HG03066 (cell line): ENCODE data around the gene ZNF674.
A peak's percentile ranks its signal among the peaks of the same experiment; 100 is the strongest.

Experiments used
- ATAC-seq: cut with Tn5 transposase; IDR thresholded peaks from one replicate; pipeline ENCODE4 v1.9.1; 2021; ENCODE audit warnings: low read depth; ENCODE audit not compliant: unreplicated experiment

Gene ZNF674

GRCh38 chrX:46545111-46546005 is at the start of gene ZNF674:
Gene ZNF674 (minus strand): TSS chrX:46545421. CDS start chrX:46542087, 3,334 bp downstream.
- ATAC-seq: peak; percentile 90

GRCh38 chrX:46589977-46590723 is 44.9 kb upstream of the ZNF674 start:
- no peak for ATAC-seq

- no peak for ATAC-seq
Observed at GRCh38 chrX:46588263-46588662, 43.0 kb upstream of the ZNF674 start.

DNA sequence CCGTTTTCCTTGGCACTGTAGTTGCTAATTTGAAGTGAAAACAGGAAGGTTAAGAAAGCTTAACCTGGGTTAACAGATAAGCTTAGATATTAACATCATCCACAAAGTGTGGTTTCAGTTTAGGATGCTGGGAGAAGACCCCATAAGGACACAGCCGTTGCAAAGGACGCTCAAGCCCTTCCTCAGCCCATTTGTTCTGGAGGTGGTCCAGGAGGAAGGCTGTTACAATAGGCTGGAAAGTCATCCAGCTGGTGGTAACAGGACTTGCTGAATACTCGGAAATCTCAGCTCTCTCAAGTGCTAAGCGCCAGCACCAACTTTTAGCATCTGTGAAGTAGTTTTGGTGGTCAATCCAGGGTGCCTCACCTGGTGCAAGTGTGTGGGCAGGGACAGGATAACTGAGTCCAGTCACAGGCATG is 42.5 kb upstream of the ZNF674 start:
- ATAC-seq: no peak

DNA sequence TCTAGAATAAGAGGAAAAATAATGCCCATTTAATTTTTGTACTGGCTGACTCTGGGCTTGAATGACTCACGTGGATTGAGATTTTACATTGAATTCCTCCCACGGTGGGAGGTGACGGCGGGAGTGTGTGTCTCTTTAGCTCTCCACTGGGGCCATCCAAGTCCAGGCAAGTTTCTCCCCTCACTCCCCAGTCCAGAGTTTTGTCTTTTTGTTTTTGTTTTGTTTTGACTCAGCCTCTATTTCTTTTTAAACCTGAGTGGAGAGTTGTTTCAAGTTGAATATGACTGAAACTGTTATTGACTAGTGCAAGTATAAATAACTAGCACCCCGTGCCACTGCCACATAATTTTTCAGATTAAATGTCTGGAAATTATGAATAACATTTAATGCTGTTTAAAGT is 41.9 kb upstream of the ZNF674 start:
- ATAC-seq: peak; percentile 82

GRCh38 chrX:46584736-46585135 is 39.5 kb upstream of the ZNF674 start:
- ATAC-seq: no peak

- ATAC-seq: no peak
Observed at GRCh38 chrX:46582966-46583365, 37.7 kb upstream of the ZNF674 start.

DNA sequence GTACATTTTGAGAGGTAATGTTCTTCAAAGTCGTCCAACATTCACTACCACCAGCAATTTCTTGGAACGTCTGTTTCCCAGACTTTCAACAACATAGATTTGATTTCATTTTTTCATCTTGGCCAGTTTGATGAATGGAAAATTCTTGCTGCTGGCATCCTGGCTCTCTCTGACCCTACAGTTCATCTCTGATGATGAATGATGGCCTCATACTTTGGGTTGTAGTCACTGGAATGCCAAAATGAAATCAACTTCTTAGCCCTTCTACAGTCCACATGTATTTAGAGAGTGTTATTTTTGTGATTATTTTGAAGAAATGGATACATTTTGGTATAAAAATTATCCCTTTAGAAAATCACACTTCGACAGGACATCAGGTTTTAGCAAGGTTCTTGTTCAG is 37.1 kb upstream of the ZNF674 start:
- no peak for ATAC-seq

DNA sequence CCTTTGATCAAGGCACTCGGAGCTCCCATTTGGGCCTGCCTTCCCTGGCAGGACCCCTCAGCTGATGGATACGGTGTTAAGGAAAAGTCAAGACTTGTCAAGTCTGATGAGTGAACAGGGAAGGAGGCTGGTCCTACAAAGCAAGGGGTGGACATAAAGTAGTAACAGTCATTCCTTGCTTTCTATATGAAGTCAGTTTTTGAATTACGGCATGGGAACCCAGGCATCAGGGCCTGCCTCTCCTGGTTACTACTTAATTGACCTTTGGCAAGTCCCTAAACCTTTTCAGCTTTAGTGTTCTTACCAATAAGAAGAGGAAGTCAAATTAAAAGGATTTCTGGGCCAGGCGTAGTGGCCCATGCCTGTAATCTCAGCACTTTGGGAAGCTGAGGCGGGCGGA is 35.4 kb upstream of the ZNF674 start:
- ATAC-seq: no peak

- ATAC-seq: no peak
Observed at GRCh38 chrX:46579250-46579649, 34.0 kb upstream of the ZNF674 start.

DNA sequence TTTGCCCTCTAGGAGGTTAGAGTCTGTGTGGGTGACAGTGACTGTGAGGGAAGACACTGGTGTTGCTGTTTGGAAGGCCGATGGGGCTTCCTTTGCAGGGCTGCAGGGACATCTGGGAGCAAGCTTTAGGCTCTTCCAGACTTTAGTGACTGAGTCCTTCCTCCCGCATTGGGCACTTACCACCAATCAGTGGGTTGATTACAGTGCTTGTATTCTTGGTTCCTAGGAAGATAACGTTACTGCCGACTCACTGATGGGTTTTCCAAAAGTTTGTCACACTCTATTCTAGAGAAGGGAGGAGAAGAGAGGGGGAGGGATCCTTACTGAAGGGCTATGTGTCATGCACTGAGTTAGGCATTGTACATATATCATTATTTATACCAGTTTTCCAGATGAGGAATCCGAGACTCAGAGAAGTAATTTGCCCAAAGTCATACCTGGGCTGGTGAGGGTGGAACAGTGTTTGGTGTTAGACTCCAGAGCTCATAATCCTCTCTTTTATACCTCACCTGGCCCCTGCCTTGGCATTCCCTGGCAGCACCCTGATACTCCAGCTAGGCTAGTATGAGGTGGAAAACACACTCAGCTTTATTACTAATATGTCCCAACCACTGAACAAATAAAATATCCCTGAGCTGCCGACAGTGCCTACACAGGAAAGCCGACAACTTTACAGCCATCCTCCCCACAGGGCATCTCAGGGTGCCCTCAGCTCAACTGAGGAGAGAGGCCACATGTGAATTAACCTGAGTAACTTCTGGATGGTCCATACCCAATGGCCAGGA is 32.2 kb upstream of the ZNF674 start:
- no peak for ATAC-seq

GRCh38 chrX:46576458-46576857 is 31.2 kb upstream of the ZNF674 start:
- no peak for ATAC-seq

GRCh38 chrX:46575991-46576392 is 30.8 kb upstream of the ZNF674 start:
- ATAC-seq: no peak

GRCh38 chrX:46575586-46575985 is 30.4 kb upstream of the ZNF674 start:
- no peak for ATAC-seq

DNA sequence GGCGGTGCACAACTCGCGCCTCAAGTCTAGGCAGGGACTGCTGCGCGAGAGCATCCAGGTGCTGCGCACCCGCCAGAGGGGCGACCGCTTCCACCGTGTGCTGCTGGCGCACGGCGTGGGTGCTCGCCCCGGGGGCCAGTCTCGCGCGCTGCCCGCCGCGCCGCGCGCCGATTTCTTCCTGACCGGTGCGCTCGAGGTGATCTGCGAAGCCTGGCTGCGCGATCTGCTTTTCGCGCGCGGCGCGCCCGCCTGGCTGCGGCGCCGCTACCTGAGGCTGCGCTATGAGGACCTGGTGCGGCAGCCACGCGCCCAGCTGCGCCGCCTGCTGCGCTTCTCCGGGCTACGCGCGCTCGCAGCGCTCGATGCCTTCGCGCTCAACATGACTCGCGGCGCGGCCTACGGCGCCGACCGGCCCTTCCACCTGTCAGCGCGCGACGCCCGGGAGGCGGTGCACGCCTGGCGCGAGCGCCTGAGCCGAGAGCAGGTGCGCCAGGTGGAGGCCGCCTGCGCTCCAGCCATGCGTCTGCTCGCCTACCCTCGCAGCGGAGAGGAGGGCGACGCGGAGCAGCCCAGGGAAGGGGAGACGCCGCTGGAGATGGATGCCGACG is 29.7 kb upstream of the ZNF674 start:
- ATAC-seq: no peak

GRCh38 chrX:46573892-46574773 is 28.9 kb upstream of the ZNF674 start:
- ATAC-seq: no peak

GRCh38 chrX:46573331-46573891 is 28.2 kb upstream of the ZNF674 start, which contains the start of gene CHST7:
Gene CHST7 (plus strand): TSS chrX:46573765. CDS start chrX:46573932, 167 bp downstream.
- peak; percentile 38 for ATAC-seq

GRCh38 chrX:46572340-46572936 is 27.2 kb upstream of the ZNF674 start:
- no peak for ATAC-seq
